ENCODE data around the gene ANP32A. TPM values are rescaled to one million over a fixed set of nuclear protein-coding genes. Genes with fewer than 3 reads are reported as not detected.

ANP32A gene
- total and polyA plus RNA-seq, 9 donors: 29.4 to 158 (median 86.3) TPM

- DNase-seq: no peak
- H3K36me3 ChIP-seq: no peaks in the 10 kb centered on the region
- no peaks in the 10 kb centered on the region for H3K9me3 ChIP-seq
- no peaks in the 10 kb centered on the region for H3K27me3 ChIP-seq
- H3K27ac ChIP-seq: no peak overlapping the region
- intact Hi-C loops (cut with DNase I): no loop called here
- H3K4me1 ChIP-seq (ENCODE audit: insufficient read depth): peaks cover 4% of the 10 kb centered on the region
- TF ChIP-seq POLR2A (IDR thresholded peaks at IDR 0.05) (no peak), CTCF (IDR thresholded peaks at IDR 0.05) (no peak), EP300 (IDR thresholded peaks at IDR 0.05) (no peak)
- H3K4me3 ChIP-seq: no peak overlapping the region
- 67 to 73% (median 71%) methylated on average over 9 of the region's 9 CpGs for WGBS, 3 donors
Measured at GRCh38 chr15:68806220-68807060, 14.3 kb downstream of the ANP32A start.

- Histone ChIP-seq H3K36me3 (no peaks in the 10 kb centered on the region), H3K9me3 (no peaks in the 10 kb centered on the region), H3K27ac (no peak overlapping the region), H3K27me3 (no peaks in the 10 kb centered on the region), H3K4me1 (ENCODE audit: insufficient read depth) (peaks cover 11% of the 10 kb centered on the region), H3K4me3 (no peak overlapping the region)
- no peak for TF ChIP-seq POLR2A (IDR thresholded peaks at IDR 0.05)
- TF ChIP-seq EP300 (IDR thresholded peaks at IDR 0.05): no peak
- TF ChIP-seq CTCF (IDR thresholded peaks at IDR 0.05): no peak
- 93 to 96% (median 94%) methylated on average over 8 of the region's 8 CpGs for WGBS, 3 donors
- intact Hi-C loops (cut with DNase I): no loop called here
- DNase-seq: no peak
Measured at GRCh38 chr15:68802373-68802772, 18.3 kb downstream of the ANP32A start.

DNA sequence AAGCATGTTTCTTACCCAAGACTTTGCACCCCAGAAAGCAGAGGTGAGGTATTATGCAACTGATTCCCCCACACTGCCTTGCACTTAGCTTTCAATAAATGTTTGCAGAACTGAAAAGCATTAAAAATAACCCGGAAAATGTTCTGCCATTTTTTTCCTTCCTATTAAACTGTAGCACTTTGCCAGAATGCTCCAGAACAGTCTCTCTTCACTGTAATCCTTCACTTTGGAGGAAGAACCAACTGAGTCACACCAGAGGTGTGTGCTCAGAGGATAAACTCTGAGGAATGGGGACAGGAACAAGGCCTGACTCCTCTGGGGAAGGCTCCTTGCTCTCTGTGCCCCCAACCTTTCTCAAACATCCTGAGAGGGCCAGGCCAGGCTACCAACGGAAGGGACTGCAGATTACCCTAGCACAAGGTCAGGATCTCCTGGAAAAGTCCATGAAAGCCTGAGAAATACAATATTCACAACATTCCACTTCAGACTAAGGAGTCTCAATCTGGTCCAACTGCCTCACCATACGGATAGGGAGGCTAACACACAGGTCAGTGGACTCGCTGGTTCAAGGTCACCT, 19.0 kb downstream of the ANP32A start:
- intact Hi-C loops (cut with DNase I): no loop called here
- Histone ChIP-seq H3K27me3 (no peaks in the 10 kb centered on the region), H3K4me1 (ENCODE audit: insufficient read depth) (peaks cover 11% of the 10 kb centered on the region), H3K4me3 (no peak overlapping the region), H3K36me3 (no peaks in the 10 kb centered on the region), H3K27ac (no peak overlapping the region), H3K9me3 (no peaks in the 10 kb centered on the region)
- DNase-seq: no peak
- TF ChIP-seq EP300 (IDR thresholded peaks at IDR 0.05): no peak
- no peak for TF ChIP-seq POLR2A (IDR thresholded peaks at IDR 0.05)
- no peak for TF ChIP-seq CTCF (IDR thresholded peaks at IDR 0.05)
- 22 to 33% (median 22%) methylated on average over 4 of the region's 4 CpGs for WGBS, 3 donors

GRCh38 chr15:68800875-68801274, 19.8 kb downstream of the ANP32A start:
- no peak for TF ChIP-seq EP300 (IDR thresholded peaks at IDR 0.05)
- TF ChIP-seq CTCF (IDR thresholded peaks at IDR 0.05): no peak
- no peak for TF ChIP-seq POLR2A (IDR thresholded peaks at IDR 0.05)
- Histone ChIP-seq H3K9me3 (no peaks in the 10 kb centered on the region), H3K4me3 (no peak overlapping the region), H3K27me3 (no peaks in the 10 kb centered on the region), H3K4me1 (ENCODE audit: insufficient read depth) (peaks cover 11% of the 10 kb centered on the region), H3K36me3 (no peaks in the 10 kb centered on the region), H3K27ac (no peak overlapping the region)
- WGBS, 3 donors: 89 to 98% (median 96%) methylated on average over 1 of the region's 1 CpG
- DNase-seq: no peak
- intact Hi-C loops (cut with DNase I): no loop called here
